ENCODE measurements around the gene AARSD1.

GRCh38 chr17:42950044-42950783 lies 14.0 kb downstream of the AARSD1 start:
- no peak for TF ChIP-seq CTCF (conservative IDR thresholded peaks at IDR 0.05)
- TF ChIP-seq EZH2 (IDR thresholded peaks at IDR 0.05; ENCODE audit: low read depth) = no peak

Data from PC-9 (cell line).